Kidney epithelial cell (primary cell): ENCODE data around the gene THAP8. TPM values are rescaled to one million over a fixed set of nuclear protein-coding genes. Genes with fewer than 3 reads are reported as not detected.

Experiments
- DNase-seq: peaks from one replicate; pipeline ENCODE4 v3.0.0-alpha.2; 2010; ENCODE audit warnings: low read depth
- H3K27me3 ChIP-seq: 2 replicates; pipeline ENCODE4 v1.6.0; 2011; ENCODE audit warnings: low read length; ENCODE audit not compliant: control insufficient read depth, insufficient read depth
- H3K36me3 ChIP-seq: 2 replicates; pipeline ENCODE4 v1.5.1; 2011; ENCODE audit warnings: low read length; ENCODE audit not compliant: control insufficient read depth, insufficient read depth
- H3K4me3 ChIP-seq: 2 replicates; pipeline ENCODE4 v1.5.1; 2011; ENCODE audit warnings: low read depth, mild to moderate bottlenecking, control low read depth, low read length
- CTCF ChIP-seq: IDR thresholded peaks from 2 replicates; pipeline ENCODE4 v1.5.1; 2011; ENCODE audit warnings: mild to moderate bottlenecking, moderate library complexity, low read length, control low read depth, inconsistent platforms; ENCODE audit not compliant: insufficient read depth, poor library complexity, severe bottlenecking
- total RNA-seq: library from RNA; depleted of rRNA; stranded (reverse); fragments of >200 nt; gene quantifications from 2 replicates; pipeline ENCODE4 v1.2.3, GENCODE V29; 2015

The THAP8 gene
- total RNA-seq, 1 donor from 2014 or later = 12.0 TPM

GRCh38 chr19:36027696-36028095 is 26.4 kb downstream of the THAP8 start:
- no peaks in the 10 kb centered on the region for H3K27me3 ChIP-seq
- no peak for DNase-seq
- TF ChIP-seq CTCF = no peak
- H3K36me3 ChIP-seq = no peaks in the 10 kb centered on the region
- H3K4me3 ChIP-seq = no peak overlapping the region

GRCh38 chr19:36026091-36026876 is 27.8 kb downstream of the THAP8 start:
- Histone ChIP-seq H3K36me3 (no peaks in the 10 kb centered on the region), H3K27me3 (no peaks in the 10 kb centered on the region), H3K4me3 (no peak overlapping the region)
- no peak for DNase-seq
- TF ChIP-seq CTCF = no peak

- no peak for DNase-seq
- no peak for TF ChIP-seq CTCF
- Histone ChIP-seq H3K27me3 (no peaks in the 10 kb centered on the region), H3K4me3 (no peak overlapping the region), H3K36me3 (no peaks in the 10 kb centered on the region)
These were observed 28.5 kb downstream of the THAP8 start for GRCh38 chr19:36025541-36025940.

- Histone ChIP-seq H3K4me3 (no peak overlapping the region), H3K36me3 (no peaks in the 10 kb centered on the region), H3K27me3 (no peaks in the 10 kb centered on the region)
- no peak for TF ChIP-seq CTCF
- DNase-seq = no peak
These were observed 30.7 kb downstream of the THAP8 start for GRCh38 chr19:36023432-36023831.

GRCh38 chr19:36019061-36019670 is 34.9 kb downstream of the THAP8 start:
- no peak for DNase-seq
- H3K36me3 ChIP-seq = no peaks in the 10 kb centered on the region
- TF ChIP-seq CTCF = no peak
- H3K4me3 ChIP-seq = no peak overlapping the region
- H3K27me3 ChIP-seq = no peaks in the 10 kb centered on the region
